MM.1S (cell line): Measurements from ENCODE around the gene DOK6.

ENCODE experiments used
- EZH2 ChIP-seq: fragments of 300-600 bp; sonication (generic); optimal IDR thresholded peaks from 2 replicates; pipeline ENCODE3; 2017; ENCODE audit warnings: low read depth, mild to moderate bottlenecking, antibody characterized with exemption, low read length, mixed read lengths
- EZH2phosphoT487 ChIP-seq: fragments of 300-600 bp; sonication (generic); IDR thresholded peaks from 2 replicates; pipeline ENCODE4 v1.6.1; 2018; ENCODE audit warnings: antibody characterized with exemption, low read length
- TF ChIP-seq, protein P1 (sequence below): fragments of 300-600 bp; sonication (generic); IDR thresholded peaks from 2 replicates; pipeline ENCODE4 v1.5.1; 2016; ENCODE audit warnings: antibody characterized with exemption, low read length, mixed read lengths

DNA sequence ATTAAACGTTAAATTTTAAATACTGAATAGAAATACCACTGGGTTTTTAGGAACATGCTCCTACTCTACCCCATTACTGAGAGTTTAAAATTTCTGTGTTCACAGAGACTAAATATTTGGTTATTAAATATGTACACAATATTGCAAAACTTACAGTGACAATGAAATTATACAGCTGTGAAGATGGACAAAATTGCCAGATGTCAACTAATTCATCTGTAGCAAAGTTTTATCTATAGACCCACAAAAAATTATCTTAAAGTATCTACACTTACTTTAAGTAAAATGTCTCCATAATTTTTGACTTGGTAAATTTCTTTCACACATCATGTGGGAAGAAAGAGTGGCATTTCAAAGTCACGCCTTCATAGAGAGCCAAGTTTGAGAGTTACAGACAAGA, 333.8 kb downstream of the DOK6 start:
- TF ChIP-seq EZH2phosphoT487, result no peak
- TF ChIP-seq, protein P1, sequence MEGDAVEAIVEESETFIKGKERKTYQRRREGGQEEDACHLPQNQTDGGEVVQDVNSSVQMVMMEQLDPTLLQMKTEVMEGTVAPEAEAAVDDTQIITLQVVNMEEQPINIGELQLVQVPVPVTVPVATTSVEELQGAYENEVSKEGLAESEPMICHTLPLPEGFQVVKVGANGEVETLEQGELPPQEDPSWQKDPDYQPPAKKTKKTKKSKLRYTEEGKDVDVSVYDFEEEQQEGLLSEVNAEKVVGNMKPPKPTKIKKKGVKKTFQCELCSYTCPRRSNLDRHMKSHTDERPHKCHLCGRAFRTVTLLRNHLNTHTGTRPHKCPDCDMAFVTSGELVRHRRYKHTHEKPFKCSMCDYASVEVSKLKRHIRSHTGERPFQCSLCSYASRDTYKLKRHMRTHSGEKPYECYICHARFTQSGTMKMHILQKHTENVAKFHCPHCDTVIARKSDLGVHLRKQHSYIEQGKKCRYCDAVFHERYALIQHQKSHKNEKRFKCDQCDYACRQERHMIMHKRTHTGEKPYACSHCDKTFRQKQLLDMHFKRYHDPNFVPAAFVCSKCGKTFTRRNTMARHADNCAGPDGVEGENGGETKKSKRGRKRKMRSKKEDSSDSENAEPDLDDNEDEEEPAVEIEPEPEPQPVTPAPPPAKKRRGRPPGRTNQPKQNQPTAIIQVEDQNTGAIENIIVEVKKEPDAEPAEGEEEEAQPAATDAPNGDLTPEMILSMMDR, result no peak
- no peak for TF ChIP-seq EZH2
